GM12873 (cell line): ENCODE results near the gene CIAO2B.

Experiments
- TF ChIP-seq, protein P1 (sequence below): IDR thresholded peaks from 2 replicates; pipeline ENCODE4 v1.5.1; 2012; ENCODE audit warnings: low read depth, mild to moderate bottlenecking, moderate library complexity, low read length, control low read depth; ENCODE audit not compliant: insufficient read depth; ENCODE audit errors: missing control alignments

Gene CIAO2B

GRCh38 chr16:66973716-66974115 is 39.5 kb upstream of the CIAO2B start:
- TF ChIP-seq, protein P1, sequence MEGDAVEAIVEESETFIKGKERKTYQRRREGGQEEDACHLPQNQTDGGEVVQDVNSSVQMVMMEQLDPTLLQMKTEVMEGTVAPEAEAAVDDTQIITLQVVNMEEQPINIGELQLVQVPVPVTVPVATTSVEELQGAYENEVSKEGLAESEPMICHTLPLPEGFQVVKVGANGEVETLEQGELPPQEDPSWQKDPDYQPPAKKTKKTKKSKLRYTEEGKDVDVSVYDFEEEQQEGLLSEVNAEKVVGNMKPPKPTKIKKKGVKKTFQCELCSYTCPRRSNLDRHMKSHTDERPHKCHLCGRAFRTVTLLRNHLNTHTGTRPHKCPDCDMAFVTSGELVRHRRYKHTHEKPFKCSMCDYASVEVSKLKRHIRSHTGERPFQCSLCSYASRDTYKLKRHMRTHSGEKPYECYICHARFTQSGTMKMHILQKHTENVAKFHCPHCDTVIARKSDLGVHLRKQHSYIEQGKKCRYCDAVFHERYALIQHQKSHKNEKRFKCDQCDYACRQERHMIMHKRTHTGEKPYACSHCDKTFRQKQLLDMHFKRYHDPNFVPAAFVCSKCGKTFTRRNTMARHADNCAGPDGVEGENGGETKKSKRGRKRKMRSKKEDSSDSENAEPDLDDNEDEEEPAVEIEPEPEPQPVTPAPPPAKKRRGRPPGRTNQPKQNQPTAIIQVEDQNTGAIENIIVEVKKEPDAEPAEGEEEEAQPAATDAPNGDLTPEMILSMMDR, result no peak

DNA sequence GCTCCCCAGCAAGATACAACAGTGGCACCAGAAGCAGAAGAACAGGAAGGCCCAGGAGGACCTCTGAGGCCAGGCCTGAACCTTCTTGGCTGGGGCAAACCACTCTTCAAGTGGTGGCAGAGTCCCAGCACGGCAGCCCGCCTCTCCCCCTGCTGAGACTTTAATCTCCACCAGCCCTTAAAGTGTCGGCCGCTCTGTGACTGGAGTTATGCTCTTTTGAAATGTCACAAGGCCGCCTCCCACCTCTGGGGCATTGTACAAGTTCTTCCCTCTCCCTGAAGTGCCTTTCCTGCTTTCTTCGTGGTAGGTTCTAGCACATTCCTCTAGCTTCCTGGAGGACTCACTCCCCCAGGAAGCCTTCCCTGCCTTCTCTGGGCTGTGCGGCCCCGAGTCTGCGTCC is 38.8 kb upstream of the CIAO2B start:
- TF ChIP-seq, protein P1, result no peak

- TF ChIP-seq, protein P1, result no peak
These were observed 36.8 kb upstream of the CIAO2B start for GRCh38 chr16:66970775-66971720.

DNA sequence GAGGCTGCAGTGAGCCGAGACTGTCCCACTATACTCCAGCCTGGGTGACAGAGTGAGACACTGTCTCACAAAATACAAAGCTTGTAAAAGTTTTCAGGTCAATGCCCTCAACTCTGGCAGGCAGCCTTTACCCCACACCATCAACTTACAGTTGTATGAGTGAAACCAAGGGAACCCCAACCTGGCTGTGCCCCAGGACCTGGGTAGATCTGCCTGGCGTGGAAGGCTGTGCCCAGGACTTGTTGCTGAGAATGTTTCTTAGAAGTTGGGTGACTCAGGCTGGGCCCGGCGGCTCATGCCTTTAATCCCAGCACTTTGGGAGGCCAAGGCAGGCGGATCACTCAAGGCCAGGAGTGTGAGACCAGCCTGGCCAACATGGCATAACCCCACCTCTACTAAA is 34.6 kb upstream of the CIAO2B start:
- TF ChIP-seq, protein P1, result no peak

DNA sequence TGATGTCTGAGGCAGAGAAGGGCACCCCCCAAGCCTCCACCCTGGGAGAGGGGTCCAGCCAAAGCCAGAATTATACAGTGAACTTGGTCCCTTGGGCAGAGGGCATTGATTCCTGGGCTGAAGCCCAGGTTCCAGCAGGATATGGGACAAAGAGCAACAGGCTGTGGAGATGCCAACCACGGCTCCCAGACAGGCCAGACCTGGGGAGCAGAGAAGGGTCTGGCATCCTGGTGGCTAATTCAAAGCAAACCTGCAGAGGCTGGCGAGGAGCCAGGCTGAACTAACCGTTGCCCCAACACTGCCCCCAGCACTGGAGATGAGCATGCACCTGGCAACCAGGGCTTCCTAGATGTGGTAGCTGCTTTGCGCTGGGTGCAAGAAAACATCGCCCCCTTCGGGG is 29.8 kb upstream of the CIAO2B start:
- TF ChIP-seq, protein P1, result no peak

GRCh38 chr16:66961914-66962313 is 27.7 kb upstream of the CIAO2B start:
- TF ChIP-seq, protein P1, result no peak

- TF ChIP-seq, protein P1, result peak; percentile 91
These were observed 27.0 kb upstream of the CIAO2B start, which contains the start of gene CES3 for GRCh38 chr16:66961065-66961744. TSS of gene CES3 (plus strand) at chr16:66961266. CDS start at chr16:66961308, 42 bp downstream.
